HG02884 (cell line): ENCODE measurements around the gene DISC1.

Source experiments
- ATAC-seq: cut with Tn5 transposase; IDR thresholded peaks from one replicate; pipeline ENCODE4 v1.9.1; 2021; ENCODE audit warnings: mild to moderate bottlenecking, moderate library complexity; ENCODE audit not compliant: unreplicated experiment

Gene DISC1

DNA sequence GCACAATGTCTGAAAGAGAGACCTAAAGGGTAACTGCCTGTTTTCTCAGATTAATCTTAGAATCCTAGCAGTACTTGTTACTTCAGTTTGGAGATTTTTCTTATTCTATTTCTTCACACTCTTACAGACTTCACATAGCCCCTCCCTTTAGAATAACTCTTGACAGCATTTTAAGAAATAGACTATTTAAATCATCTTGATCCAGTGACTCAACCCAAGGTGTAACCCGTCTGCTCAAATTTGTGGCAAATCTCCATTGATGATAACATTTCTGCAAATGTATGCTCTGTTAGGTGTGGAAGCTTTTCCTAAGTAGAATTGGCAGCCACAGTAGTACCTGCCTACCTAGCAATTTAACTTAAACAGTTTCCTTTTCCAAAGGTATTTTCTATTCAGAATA, 391.2 kb downstream of the DISC1 start:
- ATAC-seq, result no peak

DNA sequence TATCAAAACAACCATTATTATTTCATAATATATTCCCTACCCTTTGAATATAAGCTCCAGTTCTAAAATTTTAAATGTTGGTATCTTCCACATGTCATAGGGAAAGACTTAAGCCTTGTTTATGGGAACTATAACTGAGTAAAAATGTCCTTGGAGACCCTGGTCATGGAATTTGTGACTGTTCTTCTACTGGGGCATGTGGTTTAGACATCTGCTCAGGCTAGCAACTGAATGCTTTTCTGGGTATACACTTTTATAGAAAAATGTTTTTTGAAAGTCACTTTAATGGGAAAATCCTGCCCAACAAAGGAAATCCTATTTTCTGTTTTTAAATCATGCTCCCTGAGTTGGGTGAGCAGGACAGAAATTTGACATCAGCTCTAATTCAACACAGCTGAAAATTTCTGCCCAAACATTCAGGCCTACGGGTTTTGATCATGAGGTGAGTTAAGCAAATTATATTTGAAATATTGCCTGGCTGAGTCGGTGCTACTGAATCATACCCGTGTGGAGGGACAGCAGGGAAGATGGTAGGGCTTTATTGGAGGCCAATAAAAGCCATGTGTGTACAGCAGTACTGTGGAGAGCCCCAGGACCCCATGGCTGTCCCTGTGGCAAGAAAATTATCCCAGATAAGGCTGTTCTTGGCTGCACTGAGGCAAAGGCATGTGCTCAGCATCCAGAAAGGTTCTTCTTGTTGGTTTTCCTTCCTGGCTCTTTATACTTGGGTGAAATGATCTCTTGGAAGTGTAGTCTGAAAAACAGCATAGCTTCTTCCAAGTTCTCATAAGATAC, 391.8 kb downstream of the DISC1 start:
- ATAC-seq, result no peak

DNA sequence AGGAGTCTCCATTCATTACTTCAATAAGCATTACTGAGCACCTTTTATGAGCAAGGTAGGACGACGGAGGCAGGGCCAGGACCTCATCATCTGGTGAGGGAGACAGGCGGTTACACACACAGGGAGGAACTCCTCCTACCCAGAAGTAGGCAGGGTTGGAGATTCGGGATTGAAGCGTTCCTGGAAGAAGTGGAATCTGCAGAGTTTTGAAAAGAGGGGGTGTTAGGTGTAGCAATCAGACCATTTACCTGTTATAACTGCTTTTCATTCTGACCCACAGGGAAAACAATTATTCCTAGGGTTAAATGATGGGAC, 392.4 kb downstream of the DISC1 start:
- no peak for ATAC-seq

DNA sequence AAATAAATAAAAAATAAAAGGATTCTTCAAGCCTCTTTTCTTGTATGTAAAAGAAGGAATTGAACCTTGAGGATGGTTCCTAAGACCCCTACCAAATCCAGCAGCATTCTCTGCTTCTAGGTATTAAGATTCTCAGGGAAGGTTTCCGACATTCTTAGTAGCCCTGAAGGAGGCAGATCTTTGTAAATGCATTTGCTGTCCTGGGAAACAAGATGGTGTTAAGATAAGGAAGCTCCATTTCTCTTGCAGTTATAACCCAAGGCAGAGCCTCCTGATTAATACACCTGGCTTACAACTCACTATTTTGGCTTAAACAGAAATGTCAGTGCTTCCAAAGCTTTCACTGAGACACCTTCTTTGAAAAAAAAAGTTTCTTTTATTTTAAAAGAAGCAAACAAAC, 393.8 kb downstream of the DISC1 start:
- ATAC-seq, result no peak

DNA sequence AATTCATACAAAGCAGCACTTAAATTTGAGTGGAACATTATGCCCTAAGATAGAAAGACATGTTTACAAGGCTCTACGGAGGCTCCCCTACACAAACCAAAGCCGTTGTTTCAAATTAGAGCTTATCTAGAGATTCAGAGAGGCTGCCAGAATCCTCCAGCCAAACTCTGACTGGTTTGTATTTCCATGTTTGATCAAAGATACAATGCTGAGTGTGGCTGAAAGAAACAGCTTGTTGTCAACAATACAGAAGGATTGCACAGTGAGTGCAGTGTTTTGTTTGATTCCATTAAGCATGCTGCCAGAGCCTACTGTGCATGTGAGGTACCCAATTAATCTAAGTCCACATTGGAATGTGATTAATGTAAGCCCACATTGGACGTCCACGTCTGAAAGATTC, 402.7 kb downstream of the DISC1 start:
- no peak for ATAC-seq

DNA sequence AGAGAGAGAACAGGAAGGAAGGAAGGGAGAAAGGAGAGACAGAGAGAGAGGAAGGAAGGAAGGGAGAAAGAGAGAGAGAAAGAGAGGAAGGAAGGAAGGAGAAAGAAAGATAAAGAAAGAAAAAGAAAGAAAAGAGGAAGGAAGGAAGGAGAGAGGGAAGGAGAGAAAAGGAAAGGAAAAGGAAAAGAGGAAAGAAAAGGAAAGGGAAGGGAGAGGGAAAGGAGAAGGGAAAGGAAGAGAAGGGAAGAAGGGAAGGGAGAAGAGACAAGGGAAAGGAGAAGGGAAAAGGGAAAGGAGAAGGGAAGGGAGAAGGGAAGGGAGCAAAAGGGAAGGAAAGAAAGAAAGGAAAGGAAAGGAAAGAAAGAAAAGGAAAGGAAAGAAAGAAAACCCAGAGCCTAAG, 404.6 kb downstream of the DISC1 start:
- no peak for ATAC-seq

DNA sequence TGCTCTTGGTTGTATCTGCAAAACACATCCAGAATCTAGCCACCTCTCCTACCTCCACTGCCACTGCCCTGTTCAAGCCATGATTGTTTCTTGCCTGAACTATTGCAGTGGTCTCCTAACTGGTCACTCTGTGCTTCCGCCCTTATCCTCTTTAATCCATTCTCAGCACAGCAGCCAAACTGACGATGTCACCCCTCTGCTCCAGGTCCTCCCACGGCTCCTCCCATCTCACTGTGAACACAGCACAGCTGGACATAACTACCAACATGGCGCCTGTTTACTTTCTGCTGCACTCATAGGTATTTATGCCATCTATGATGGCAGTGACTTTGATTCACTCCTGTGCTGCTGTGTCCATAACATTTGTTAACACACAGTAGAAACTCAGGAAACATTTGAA, 406.7 kb downstream of the DISC1 start:
- no peak for ATAC-seq

DNA sequence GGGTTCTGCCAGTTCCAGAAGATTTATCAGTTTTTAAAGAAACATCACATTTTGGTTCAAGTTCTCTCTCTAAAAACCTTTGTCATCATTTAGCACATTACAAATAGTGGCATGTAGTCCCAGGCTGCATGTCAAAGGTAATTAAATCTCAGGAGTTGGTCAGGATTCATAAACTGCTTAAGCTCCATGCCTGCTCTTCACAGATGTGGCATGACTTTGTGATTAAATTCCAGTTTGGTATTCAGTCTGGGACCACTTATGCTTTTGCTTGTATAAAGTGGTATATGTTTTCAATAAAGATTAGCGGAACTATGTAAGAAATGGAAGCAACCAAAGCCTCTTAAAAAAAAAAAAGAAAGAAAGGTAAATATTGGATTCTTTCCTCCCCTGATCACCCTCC, 408.0 kb downstream of the DISC1 start:
- no peak for ATAC-seq

DNA sequence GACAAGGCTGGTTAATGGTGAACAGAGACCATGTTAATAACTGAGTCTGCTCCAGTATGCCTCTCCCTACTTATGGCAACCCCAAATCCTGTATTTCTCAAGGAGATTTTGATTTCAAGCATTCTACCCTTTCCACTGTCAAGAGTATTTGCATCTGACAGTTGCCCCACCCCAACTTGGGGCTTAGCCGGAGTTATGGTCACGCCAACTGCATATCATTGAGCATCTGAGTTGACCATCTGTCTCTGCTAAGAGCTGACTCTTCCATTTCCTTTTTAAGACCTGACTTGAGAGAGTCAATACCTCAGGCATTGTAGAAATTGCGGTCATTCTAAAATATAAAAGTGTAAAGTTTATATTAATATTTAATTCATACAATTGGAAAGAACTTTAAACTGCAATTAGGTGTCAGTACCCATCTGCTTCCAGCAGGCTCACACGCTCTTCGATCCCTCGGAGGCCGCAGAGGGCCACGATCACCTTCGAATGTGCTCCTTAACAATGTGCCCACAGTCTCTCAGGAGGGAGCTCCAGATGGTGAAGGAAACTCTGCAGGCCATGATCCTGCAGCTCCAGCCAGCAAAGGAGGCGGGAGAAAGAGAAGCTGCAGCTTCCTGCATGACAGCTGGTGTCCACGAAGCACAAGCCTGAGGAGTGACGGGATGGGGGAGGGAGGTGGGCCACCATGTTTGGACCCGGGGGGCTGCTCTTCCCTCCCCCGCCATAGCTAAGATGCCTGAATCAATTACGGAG, 409.8 kb downstream of the DISC1 start:
- no peak for ATAC-seq

DNA sequence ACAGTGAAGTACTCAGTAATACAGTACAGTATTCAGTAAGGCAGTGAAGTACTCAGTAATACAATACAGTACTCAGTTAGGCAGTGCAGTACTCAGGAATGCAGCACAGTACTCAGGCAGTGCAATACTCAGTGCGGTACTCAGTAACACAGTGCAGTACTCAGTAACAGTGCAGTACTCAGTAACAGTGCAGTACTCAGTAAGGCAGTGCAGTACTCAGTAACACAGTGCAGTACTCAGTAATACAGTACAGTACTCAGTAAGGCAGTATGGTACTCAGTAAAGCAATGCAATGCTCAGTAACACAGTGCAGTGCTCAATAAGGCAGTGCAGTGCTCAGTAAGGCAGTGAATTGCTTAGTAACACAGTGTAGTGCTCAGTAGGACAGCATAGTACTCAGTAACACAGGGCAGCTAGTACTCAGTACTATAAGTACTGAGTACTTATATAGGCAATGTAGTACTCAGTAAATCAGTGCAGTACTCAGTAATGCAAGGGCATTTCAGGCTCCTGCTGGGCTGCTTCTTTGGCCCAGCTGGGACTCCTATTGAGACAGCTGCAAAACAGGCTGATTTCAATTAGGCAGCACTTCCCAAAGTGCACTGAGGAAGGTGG, 411.3 kb downstream of the DISC1 start:
- ATAC-seq, result no peak

DNA sequence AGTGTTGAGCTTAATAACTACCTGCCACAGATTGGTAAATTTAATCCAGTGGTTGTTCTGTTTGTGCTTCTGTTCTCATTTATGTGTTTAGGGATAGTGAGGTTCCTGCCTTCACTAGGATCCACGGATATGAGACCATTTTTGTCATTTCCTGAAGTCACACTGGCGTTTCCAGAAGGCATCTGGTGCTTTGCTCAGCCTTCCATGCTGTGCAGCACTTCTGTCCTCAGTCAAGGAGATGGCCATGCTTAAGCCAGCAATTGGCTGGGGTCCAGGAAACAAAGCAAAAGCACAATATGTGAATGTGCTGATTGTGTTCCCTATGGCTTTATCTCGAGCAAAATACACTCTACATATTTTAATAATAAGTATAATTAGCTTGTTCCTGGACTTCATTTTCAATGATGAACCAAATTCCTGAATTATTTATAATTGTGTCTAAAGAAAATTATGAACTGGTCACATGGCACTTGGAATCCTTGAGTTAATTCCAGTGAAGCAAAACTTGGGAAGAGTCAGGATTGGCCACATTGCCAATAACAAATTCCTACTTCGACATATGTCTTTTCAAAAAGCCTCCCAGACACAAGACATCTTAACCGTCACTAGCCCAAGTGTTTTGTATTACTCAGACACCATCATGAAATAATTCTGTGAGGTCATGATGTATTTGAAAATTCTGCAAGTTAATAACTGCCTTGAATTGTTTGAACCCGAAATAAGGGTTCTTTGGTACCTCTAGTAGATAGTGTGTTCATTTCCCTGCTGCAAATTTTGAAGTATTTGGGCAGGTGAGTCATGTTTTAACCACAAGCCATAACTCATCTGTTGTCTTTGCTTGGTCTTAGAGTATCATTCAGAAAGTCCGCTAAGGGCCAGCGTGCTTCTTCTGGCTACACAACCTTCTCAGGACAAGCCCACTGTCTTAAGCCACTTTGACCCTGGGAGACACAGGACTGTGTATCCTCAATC, 412.4 kb downstream of the DISC1 start:
- no peak for ATAC-seq

DNA sequence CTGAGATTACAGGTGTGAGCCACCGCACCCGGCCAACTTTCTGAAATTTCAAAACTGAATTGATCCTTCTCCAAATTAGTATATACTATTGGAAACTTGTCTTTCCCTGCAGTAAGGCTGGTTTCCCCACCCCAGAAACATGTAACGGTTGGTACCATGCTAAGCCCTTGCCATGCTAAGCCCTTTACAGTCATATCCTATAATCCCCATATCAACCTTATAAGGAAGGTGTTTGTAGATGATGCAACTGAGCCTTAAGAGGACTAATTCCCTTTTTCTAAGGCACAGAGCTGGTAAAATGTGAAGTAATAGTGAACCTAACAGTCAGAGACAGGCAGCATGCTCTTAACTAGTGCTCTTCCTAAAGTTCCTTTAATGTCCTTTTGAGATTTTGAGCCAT, 413.7 kb downstream of the DISC1 start:
- no peak for ATAC-seq

DNA sequence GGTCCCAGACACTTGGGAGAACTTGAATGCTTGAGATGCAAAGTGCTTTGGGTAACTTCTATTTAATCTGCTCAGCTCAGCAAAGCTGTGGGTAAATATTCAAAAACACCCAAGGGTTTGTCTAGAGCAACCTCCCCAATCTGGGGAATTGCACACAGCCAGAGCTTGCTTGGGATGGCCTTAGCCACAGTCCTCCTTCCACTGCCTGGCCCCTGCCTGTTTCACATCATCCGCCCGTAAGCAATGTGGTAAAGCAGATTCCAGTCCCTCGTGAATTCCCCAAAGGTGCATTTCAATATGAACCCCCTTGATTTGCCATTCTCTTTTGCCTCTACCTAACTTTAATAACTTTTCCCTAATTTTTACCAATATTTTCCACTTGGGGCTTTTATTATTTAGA, 418.1 kb downstream of the DISC1 start:
- no peak for ATAC-seq

DNA sequence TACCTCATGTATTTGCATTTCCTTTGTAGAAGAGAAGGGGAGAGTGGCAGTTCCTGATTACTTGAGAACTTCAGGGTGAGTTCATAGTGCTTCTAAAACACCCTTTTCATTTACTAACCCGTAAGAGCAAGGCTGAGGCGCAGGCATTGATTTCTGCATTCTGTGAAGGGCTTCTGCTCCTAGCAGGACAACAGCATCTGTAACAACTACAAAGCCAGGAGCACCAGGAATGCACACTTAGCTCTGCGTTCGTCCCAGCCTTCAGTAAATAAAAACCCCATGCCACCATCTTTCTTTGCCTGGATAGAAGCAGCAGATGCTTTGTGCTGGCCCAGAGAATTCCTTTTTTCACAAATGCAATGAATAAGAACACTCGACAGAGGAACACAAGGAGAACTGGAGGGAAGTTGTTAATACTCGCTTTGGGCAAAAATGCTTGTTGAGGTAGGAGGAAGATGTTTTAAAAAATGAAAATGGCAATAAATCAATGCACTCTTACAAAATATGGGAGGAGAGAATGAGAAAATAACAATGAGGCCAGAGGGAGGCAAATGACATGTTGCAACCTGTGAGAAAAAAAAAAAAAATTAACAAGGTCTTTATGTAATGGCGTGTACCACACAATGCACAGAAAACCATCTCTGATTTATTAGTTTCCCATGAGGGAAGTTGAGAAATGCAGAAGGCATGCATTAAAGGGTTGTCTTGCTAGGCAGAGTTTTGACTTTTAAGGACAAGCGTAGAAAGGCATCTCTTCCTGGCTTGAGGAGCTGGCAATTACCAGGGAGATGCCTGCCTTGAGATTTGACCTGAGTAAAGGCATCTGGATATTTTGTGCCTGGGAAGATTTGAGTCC, 418.8 kb downstream of the DISC1 start:
- no peak for ATAC-seq

DNA sequence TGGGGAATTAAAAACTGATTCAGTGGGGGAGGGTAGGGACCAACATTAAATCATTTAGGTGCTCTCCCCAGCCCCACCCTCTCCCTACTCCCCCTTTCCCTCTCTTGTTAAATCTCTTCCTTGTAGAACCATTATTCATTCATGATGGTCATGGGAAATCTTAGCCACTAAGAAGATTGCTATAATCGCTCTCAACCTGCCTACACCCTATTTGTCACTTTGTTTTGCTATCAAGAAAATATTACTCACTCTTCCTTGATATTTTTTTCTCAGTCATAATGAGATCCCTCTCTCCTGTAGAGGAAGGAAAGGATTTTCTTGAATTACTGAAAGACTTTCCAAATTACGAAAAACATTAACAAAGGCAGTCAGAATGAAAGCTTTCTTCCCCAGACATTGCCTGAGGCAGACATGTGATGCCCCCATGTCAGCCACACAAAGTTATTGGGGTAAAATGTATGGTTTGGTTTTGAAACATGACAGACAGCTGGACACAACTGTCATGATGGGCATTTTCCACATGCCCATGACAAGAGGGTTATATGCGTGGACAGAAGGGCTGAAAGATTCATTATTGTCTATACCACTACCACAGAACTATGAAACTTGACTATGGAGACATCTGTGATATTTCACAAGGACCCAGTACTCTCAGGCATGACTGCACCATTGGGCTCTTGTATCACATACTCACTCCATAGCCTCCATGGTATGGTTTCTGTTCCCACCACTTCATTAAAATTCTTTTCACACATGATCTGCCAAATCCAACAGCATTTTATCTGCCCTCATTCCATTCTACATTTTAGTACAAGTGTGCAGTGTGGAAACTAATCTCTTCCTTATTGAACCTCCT, 420.1 kb downstream of the DISC1 start:
- no peak for ATAC-seq

DNA sequence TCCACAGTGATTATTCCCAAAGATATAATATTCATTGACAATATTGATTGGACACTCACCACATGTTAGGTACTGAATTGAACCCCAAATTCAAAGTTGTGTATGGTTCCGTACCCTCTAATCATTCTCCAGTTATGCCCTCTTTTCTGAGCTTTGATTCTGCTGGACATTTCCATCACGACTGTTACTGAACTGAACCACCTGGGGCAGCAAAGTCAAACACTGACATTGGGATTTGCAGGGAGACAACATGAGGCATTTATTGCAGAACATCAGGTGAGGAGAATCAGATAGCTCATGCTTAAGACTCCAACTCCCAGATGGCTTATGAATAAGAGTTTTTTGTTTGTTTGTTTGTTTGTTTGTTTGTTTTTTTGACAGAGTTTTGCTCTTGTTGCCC, 420.9 kb downstream of the DISC1 start:
- no peak for ATAC-seq

DNA sequence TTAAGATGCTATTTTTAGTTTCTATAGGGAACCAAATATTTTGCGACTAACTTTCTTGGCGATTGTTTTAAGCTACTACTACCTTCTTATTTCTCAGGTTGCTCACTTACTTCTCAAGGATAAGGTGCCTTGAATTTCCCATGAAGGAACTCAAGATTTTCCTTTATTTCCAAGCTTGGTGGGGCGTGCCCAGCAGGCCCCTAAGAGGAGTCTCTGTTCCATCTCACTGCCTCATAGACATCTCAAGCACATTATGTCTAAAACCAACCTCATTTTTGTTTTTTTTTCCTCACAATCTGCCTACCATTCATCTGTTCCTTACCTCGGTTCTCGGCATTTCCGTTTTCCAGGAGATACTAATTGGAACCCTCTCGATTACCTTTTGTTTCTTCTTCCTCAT, 421.9 kb downstream of the DISC1 start:
- no peak for ATAC-seq

DNA sequence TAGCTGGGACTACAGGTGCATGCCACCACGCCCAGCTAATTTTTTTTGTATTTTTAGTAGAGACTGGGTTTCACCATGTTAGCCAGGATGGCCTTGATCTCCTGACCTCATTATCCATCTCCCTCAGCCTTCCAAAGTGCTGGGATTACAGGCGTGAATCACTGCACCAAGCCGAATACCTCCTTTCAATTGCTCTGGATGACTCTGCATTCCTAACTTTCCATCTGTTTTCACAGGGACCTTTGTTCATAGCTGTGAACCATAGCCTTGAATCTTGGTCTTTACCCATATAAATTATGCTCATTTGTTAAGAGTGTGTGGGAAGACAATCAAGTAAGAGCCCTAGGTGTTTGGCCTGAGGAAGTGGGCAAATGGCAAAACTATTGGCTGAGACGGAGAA, 422.7 kb downstream of the DISC1 start:
- ATAC-seq, result no peak

DNA sequence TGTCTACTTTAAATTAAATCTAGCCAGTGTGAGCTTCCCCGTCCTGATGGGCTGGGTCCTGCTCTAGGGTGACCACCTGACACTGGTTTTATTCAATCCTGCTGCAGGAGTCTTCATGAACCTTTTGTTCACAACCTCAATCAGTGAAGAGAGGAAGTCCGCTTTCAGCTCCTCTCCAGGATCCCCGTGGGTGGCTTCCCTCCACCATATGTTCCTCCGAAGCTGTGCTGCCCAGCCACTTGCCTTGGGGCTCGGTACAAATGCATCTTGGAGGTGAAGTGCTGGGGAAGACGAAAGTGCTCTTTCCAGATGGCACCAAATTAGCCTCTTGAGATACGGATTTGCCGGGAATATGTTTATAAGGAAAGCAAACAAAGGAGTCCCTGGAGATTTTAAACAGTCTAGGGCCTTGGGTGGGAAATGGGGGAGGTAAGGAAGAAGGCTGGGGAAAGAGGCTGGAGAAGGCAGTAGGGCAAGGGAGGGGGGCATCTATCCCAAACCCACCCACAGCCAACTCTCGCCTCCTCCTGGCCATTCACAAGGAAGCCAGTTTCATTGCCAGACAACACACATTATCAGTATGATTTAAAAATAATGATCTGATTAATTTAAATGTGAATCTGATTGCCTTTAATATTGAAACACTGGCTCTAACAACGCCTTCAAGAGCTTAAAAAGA, 430.8 kb downstream of the DISC1 start:
- ATAC-seq, result no peak
